ENCODE results near the gene LMNTD1. TPM values are rescaled to one million over a fixed set of nuclear protein-coding genes. Genes with fewer than 3 reads are reported as not detected.

Gene LMNTD1
- total RNA-seq, 1 experiment from 2014 or later: 1.9 TPM

DNA sequence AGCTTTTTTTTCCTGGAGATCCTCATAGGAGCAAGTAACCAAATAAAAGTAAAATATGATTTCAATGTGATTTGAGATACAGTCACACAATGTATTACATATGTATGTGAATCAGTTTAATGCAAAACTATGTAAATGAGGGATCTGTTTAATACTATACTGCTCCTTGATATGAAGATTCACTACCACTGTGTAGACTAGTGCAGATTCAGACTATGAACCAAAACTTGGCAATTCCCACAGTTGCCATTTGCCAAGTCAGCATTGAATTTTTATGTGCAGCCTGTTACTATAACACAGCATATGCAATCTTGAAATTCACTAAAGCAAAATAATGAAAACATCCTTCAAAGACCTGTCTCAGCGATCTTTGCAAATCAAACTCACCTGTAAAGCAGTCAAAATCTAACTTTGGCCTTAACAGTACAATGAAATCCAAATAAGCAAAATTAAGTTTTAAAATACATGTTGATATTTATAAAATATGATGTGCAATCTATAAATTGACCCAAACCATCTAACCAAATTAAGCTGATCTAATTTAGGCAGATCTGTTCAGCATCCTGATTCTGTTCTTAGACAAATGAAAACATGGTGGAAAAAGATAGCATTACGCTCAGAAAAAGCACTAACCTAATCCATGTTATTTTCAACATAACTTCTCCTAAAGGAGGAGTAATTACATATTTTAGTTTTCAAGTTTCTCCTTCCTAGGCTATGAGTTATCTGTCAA, 25.5 kb upstream of the LMNTD1 start:
- Histone ChIP-seq H3K27me3 (replicated peaks) (no peaks in the 10 kb centered on the region), H3K9me3 (replicated peaks) (no peaks in the 10 kb centered on the region), H3K27ac (no peak overlapping the region), H3K4me3 (no peak overlapping the region), H3K36me3 (no peaks in the 10 kb centered on the region), H3K4me1 (replicated peaks) (no peaks in the 10 kb centered on the region)
- no peak for DNase-seq (ENCODE audit: low read depth in 1 of 2, low spot score in 2 of 2)

DNA sequence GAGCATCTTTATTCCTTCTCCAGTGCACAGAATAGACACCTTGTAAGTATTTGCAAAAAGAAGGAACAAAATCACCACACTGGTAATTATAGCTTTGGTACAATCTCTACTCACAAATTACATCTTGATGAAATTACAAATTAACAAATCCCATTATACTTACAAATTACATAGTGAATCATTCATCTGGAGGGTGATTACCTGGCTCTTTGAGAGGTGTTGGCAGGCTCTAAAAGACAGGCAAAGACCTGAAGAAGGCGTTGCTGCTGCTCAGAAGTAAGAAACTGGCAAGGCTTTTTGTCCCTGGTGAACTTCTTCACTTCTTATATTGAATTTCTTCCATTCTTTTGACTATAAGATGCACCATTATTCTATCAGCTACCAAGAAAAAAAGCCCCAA, 21.7 kb upstream of the LMNTD1 start:
- Histone ChIP-seq H3K27ac (no peak overlapping the region), H3K36me3 (no peaks in the 10 kb centered on the region), H3K9me3 (replicated peaks) (no peaks in the 10 kb centered on the region), H3K27me3 (replicated peaks) (no peaks in the 10 kb centered on the region), H3K4me3 (no peak overlapping the region), H3K4me1 (replicated peaks) (no peaks in the 10 kb centered on the region)
- DNase-seq (ENCODE audit: low read depth in 1 of 2, low spot score in 2 of 2): no peak

DNA sequence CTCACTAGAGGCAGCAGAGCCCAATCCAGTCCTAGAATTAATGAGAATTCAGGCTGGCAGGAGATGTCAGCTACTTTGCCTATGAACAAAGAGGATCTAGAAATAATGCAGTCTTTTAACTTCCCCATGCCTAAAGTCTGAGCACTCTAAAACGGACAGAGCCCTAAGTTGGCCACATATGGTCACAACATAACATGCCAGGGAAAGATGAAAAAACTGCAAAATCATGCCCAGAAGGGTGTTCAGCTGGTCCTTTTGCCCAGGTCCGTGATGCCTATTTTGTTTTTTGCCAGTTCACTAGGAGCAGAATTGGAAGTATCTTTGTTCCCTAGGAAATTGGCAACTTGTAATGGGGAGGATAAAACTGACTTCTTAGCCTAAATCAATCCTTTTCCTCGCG, 20.3 kb upstream of the LMNTD1 start:
- Histone ChIP-seq H3K27me3 (replicated peaks) (no peaks in the 10 kb centered on the region), H3K4me3 (no peak overlapping the region), H3K9me3 (replicated peaks) (no peaks in the 10 kb centered on the region), H3K4me1 (replicated peaks) (no peaks in the 10 kb centered on the region), H3K36me3 (no peaks in the 10 kb centered on the region), H3K27ac (no peak overlapping the region)
- DNase-seq (ENCODE audit: low read depth in 1 of 2, low spot score in 2 of 2): no peak

DNA sequence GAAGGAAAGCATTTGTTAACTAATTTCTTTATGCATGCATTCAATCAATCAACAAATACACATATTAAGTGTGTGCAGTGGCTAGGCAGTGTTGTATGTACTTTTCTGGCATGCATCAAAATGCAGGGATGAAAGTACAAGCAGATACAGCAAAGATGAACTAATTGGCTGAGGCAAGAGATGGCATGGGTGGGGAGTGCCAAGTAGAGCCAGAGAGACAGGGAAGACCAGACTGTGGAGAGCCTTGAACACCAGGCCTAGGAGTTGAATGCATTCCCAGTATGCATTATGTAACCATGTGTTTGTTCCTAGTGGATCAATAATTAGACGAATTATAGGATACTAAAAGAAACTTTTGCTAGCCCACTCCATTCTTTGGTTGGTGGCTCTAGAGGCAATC, 17.3 kb upstream of the LMNTD1 start:
- Histone ChIP-seq H3K9me3 (replicated peaks) (no peaks in the 10 kb centered on the region), H3K27me3 (replicated peaks) (no peaks in the 10 kb centered on the region), H3K27ac (no peak overlapping the region), H3K4me1 (replicated peaks) (no peaks in the 10 kb centered on the region), H3K4me3 (no peak overlapping the region), H3K36me3 (no peaks in the 10 kb centered on the region)
- DNase-seq (ENCODE audit: low read depth in 1 of 2, low spot score in 2 of 2): no peak

DNA sequence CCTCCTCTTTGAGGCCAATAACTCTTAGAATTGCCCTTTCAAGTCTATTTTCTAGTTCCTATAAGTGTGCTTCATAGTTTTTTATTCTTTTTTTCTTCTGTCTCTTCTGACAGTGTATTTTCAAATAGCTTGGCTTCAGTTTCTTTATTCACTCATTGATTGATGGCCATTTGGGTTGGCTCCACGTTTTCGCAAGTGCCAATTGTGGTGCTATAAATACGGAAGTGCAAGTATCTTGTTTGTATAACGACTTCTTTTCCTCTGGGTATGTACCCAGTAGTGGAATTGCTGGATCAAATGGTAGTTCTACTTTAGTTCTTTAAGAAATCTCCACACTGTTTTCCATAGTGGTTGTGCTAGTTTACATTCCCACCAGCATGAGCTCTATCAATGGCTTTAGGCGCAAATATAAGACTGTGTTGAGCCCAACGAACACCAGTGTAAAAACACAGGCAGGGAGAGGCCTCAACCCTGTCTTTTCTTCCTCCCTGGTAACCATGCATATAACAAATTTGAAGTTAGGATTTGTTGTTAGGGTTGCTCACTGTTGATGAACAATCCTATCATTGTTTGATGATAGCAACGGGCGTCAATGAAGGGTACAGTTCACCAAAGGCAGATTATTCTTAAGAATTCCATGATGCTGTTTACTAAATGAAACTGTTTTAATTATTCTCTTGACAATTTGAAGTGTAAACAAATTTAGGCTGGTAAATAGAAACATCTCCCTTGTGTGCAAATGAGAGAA, 13.3 kb upstream of the LMNTD1 start:
- no peak for DNase-seq (ENCODE audit: low read depth in 1 of 2, low spot score in 2 of 2)
- Histone ChIP-seq H3K27ac (no peak overlapping the region), H3K4me1 (replicated peaks) (no peaks in the 10 kb centered on the region), H3K4me3 (no peak overlapping the region), H3K27me3 (replicated peaks) (no peaks in the 10 kb centered on the region), H3K9me3 (replicated peaks) (no peaks in the 10 kb centered on the region), H3K36me3 (no peaks in the 10 kb centered on the region)

DNA sequence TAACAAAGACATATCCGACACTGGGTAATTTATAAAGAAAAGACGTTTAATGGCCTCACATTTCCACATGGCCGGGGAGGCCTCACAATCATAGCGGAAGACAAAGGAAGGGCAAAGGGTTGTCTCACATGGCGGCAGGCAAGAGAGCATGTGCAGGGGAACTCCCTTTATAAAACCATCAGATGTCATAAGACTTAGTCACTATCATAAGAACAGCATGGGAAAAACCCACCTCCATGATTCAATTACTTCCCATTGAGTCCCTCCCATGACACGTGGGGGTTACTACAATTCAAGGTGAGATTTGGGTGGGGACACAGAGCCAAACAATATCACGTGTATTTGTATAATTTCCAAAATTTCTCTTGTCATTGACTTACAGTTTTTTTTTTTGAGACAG, 5.5 kb upstream of the LMNTD1 start:
- Histone ChIP-seq H3K27ac (no peak overlapping the region), H3K4me1 (replicated peaks) (no peaks in the 10 kb centered on the region), H3K9me3 (replicated peaks) (no peaks in the 10 kb centered on the region), H3K27me3 (replicated peaks) (no peaks in the 10 kb centered on the region), H3K4me3 (no peak overlapping the region), H3K36me3 (no peaks in the 10 kb centered on the region)
- DNase-seq (ENCODE audit: low read depth in 1 of 2, low spot score in 2 of 2): no peak

DNA sequence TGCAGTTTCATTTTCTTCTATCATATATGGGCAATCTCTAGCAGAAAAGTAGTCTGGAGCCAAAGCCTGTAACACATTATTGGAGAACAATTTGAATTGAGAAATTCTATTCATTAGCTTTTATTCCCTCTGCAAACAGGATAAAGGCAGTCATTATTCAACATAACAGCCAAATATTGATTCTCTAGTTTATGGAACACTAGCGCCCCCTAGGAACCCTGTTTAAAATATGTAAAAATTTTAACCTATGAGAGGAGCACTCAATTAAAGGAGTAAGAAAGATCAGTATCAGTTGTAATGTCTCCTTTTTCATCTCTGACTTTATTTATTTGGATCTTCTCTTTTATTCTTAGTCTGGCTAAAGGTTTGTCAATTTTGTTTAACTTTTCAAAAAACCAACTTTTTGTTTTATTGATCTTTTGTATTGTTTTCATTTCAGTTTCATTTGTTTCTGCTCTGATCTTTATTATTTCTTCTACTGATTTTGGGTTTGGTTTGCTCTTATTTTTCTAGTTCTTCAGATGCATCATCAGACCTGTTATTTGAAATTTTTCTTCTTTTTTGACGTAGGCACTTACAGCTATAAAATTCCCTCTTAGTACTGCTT, 4.8 kb upstream of the LMNTD1 start:
- Histone ChIP-seq H3K27me3 (replicated peaks) (no peaks in the 10 kb centered on the region), H3K9me3 (replicated peaks) (no peaks in the 10 kb centered on the region), H3K36me3 (no peaks in the 10 kb centered on the region), H3K4me1 (replicated peaks) (no peaks in the 10 kb centered on the region), H3K27ac (no peak overlapping the region), H3K4me3 (no peak overlapping the region)
- peak in 1 of 2 experiments; percentile 9 for DNase-seq (ENCODE audit: low read depth in 1 of 2, low spot score in 2 of 2)

DNA sequence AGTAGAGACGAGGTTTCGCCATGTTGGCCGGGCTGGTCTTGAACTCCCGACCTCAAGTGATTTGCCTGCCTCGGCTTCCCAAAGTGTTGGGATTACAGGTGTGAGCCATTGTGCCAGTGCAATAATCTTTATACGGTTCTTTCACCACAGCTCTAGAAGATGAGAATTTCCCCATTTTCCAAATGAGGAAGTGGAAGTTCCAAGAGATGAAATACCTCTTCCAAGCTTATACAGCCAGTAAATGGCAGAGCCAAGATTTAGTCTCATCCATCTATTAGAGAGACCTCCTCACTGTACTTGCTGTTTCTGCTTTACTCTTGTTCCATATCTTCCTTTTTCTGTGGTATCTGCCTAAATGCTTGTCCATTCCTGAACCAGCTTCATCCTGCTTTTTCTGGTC, 3.1 kb upstream of the LMNTD1 start:
- Histone ChIP-seq H3K36me3 (no peaks in the 10 kb centered on the region), H3K9me3 (replicated peaks) (no peaks in the 10 kb centered on the region), H3K4me3 (no peak overlapping the region), H3K27ac (no peak overlapping the region), H3K27me3 (replicated peaks) (no peaks in the 10 kb centered on the region), H3K4me1 (replicated peaks) (no peaks in the 10 kb centered on the region)
- DNase-seq (ENCODE audit: low read depth in 1 of 2, low spot score in 2 of 2): no peak

DNA sequence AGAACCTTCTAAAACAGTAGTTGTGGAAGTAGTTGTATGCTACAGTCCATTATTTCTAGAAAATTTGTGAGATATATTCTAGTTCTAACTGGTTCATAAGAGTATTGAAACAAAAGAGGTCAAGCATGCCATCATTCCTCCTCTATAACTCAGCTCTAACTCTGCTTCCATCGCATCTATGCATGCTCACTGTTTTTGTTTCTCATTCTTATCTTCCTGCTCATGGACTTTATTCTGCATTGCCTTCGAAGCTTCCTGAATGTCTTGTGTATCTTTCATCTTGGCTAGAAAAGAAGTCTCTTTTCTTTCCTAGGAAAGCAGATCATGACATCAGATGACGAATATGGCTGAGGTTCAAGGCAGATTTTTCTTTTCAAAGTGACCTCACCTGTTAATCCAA, 402 bp downstream of the LMNTD1 start:
- no peak for DNase-seq (ENCODE audit: low read depth in 1 of 2, low spot score in 2 of 2)

DNA sequence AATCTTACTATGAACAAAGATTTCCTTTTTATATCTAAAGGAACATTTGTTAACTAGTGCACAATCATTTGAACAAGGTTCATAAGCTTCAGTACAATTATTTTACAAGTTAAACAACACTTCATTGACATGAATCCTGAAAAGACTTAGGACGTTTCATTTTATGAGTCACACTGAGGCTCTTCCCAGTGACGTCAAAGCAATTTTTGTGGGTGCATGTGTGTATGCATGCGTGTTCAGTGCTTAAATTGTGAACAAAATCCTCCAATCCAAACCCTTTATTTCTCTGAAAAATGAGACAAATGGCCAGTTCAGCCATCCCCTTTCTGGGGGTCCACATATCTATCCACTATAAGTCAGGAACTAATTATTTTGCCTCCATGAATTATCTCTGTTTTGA, 2.9 kb downstream of the LMNTD1 start:
- H3K4me3 ChIP-seq: no peak overlapping the region
- H3K4me1 ChIP-seq (replicated peaks): no peaks in the 10 kb centered on the region
- H3K27ac ChIP-seq: no peak overlapping the region
- no peaks in the 10 kb centered on the region for H3K27me3 ChIP-seq (replicated peaks)
- no peak for DNase-seq (ENCODE audit: low read depth in 1 of 2, low spot score in 2 of 2)
- no peaks in the 10 kb centered on the region for H3K36me3 ChIP-seq
- no peaks in the 10 kb centered on the region for H3K9me3 ChIP-seq (replicated peaks)

More for the DNA sequence above, 402 bp downstream of the LMNTD1 start:
- no peak overlapping the region for H3K27ac ChIP-seq
- no peaks in the 10 kb centered on the region for H3K4me1 ChIP-seq (replicated peaks)
- no peak overlapping the region for H3K4me3 ChIP-seq
- no peaks in the 10 kb centered on the region for H3K9me3 ChIP-seq (replicated peaks)
- no peaks in the 10 kb centered on the region for H3K36me3 ChIP-seq
- no peaks in the 10 kb centered on the region for H3K27me3 ChIP-seq (replicated peaks)

DNA sequence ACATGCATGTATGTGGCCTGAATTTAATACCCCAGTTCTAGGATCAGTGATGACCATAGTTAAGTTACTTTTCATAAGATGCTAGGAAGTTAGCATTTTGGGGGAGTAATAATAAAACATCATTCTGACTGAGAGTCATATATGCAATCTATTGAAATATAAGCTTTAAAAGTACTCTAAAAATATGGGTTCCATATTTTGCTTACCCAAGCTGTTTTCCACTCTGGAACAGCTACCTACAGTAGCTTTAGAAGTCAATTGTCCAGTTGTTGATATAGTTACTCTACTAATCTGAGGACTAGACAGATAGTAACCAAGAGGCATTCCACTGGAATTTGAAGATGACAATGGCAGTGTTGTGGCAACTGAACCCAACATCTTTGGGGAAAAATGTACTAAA, 4.0 kb downstream of the LMNTD1 start:
- Histone ChIP-seq H3K9me3 (replicated peaks) (no peaks in the 10 kb centered on the region), H3K36me3 (no peaks in the 10 kb centered on the region), H3K4me3 (no peak overlapping the region), H3K4me1 (replicated peaks) (no peaks in the 10 kb centered on the region), H3K27ac (no peak overlapping the region), H3K27me3 (replicated peaks) (no peaks in the 10 kb centered on the region)
- DNase-seq (ENCODE audit: low read depth in 1 of 2, low spot score in 2 of 2): no peak

DNA sequence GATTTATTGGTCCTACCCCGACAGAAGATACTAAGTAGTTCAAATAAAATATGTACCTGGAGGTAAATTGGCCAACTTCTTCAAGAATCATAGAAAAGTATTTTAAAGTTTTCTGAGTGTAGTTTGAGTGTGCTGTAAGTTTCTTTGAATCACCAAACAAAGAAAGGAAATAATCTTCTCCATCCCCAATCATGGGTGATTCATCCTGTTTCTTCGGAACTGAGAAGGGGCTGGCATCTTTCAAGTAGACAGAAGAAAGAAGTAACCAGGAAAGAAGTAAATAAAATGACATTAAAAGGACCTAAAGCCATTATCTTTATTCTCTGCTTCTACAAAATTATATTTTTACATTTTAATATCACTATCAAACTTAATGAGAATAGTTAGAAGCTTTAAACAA, 6.8 kb downstream of the LMNTD1 start:
- no peaks in the 10 kb centered on the region for H3K36me3 ChIP-seq
- no peaks in the 10 kb centered on the region for H3K9me3 ChIP-seq (replicated peaks)
- DNase-seq (ENCODE audit: low read depth in 1 of 2, low spot score in 2 of 2): no peak
- H3K27me3 ChIP-seq (replicated peaks): no peaks in the 10 kb centered on the region
- H3K4me3 ChIP-seq: no peak overlapping the region
- H3K27ac ChIP-seq: no peak overlapping the region
- H3K4me1 ChIP-seq (replicated peaks): no peaks in the 10 kb centered on the region

DNA sequence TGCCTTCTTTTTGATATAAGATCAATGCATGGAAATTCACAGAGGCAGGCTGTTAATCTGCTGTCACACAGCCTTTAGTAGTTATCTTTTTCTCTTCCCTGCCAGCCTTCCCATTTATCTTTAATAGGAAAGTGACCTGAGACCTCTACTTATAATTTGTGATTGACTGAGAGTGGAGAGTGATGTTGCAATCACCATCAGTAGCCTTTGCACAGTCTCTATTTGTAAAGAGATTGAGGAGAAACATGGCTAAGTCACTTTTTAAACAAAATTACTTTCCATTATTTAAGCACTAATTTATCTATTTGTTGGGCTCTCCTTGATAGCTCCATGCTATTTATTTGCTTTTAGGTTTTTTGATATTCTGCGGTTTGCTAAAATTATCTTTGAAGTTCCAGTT, 19.9 kb downstream of the LMNTD1 start:
- Histone ChIP-seq H3K27me3 (replicated peaks) (no peaks in the 10 kb centered on the region), H3K9me3 (replicated peaks) (no peaks in the 10 kb centered on the region), H3K4me1 (replicated peaks) (no peaks in the 10 kb centered on the region), H3K27ac (no peak overlapping the region), H3K4me3 (no peak overlapping the region), H3K36me3 (no peaks in the 10 kb centered on the region)
- DNase-seq (ENCODE audit: low read depth in 1 of 2, low spot score in 2 of 2): no peak

DNA sequence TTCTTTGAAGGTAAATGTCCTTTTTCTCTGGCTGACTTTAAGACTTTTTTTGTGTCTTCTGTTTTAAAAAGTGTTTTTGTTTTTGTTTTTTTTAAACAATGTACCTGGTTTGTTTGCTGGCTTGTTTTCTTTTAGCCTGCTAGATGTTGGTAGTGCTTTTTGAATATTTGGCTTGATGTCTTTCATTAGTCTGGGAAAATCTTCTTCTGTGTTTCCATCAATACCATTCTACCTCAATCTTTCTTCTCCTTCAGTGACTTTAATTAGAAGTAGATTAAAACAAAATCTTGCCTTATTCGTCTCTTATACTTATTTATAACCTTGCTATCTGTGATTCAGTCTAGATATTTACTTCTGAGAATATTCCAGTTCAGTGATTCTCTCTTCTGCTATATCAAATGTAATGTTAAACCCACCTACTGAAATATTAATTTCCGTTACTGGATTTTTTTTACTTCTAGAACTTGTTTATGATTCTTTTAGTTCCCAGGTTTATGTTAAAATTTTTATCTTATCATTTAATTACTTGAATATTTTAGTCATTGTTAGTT, 21.5 kb downstream of the LMNTD1 start:
- H3K27ac ChIP-seq: no peak overlapping the region
- no peaks in the 10 kb centered on the region for H3K9me3 ChIP-seq (replicated peaks)
- no peaks in the 10 kb centered on the region for H3K27me3 ChIP-seq (replicated peaks)
- DNase-seq (ENCODE audit: low read depth in 1 of 2, low spot score in 2 of 2): no peak
- H3K4me3 ChIP-seq: no peak overlapping the region
- H3K4me1 ChIP-seq (replicated peaks): no peaks in the 10 kb centered on the region
- H3K36me3 ChIP-seq: no peaks in the 10 kb centered on the region

All from SJSA1 (cell line).